Smooth muscle cell (in vitro differentiated cells): ENCODE measurements around the gene TNRC6C. TPM values are rescaled to one million over a fixed set of nuclear protein-coding genes. Genes with fewer than 3 reads are reported as not detected.
A peak's percentile ranks its signal among the peaks of the same experiment; 100 is the strongest.

ENCODE experiments used
- DNase-seq: peaks from one replicate; lab custom pipeline; 2025; ENCODE audit not compliant: unreplicated experiment; lab: John Stamatoyannopoulos, UW
- H2AFZ ChIP-seq: fragments of 200-600 bp; sonication (generic); 2 replicates; pipeline ENCODE4 v1.6.0; 2016; ENCODE audit warnings: antibody characterized with exemption, low read depth, mild to moderate bottlenecking
- H3F3A ChIP-seq: fragments of 200-600 bp; sonication (generic); 2 replicates; pipeline ENCODE4 v1.6.0; 2017; ENCODE audit warnings: antibody characterized with exemption, low read depth
- H3K27ac ChIP-seq: fragments of 200-600 bp; sonication (generic); 2 replicates; pipeline ENCODE4 v1.5.1; 2016; ENCODE audit warnings: low read depth, mild to moderate bottlenecking
- H3K27me3 ChIP-seq: fragments of 200-600 bp; sonication (generic); 2 replicates; pipeline ENCODE4 v1.6.1; 2016; ENCODE audit warnings: low read depth, mild to moderate bottlenecking
- H3K36me3 ChIP-seq: fragments of 200-600 bp; sonication (generic); 2 replicates; pipeline ENCODE4 v1.5.1; 2016; ENCODE audit warnings: low read depth
- H3K4me1 ChIP-seq: fragments of 200-600 bp; sonication (generic); 2 replicates; pipeline ENCODE4 v1.5.1; 2016; ENCODE audit warnings: low read depth
- H3K4me2 ChIP-seq: fragments of 200-600 bp; sonication (generic); 2 replicates; pipeline ENCODE4 v1.6.0; 2016; ENCODE audit warnings: mild to moderate bottlenecking
- H3K4me3 ChIP-seq: fragments of 200-600 bp; sonication (generic); 2 replicates; pipeline ENCODE4 v1.5.1; 2016; ENCODE audit warnings: mild to moderate bottlenecking
- H3K79me2 ChIP-seq: fragments of 200-600 bp; sonication (generic); 2 replicates; pipeline ENCODE4 v1.6.0; 2016; ENCODE audit warnings: low read depth, mild to moderate bottlenecking
- H3K9ac ChIP-seq: fragments of 200-600 bp; sonication (generic); 2 replicates; pipeline ENCODE4 v1.6.0; 2016; ENCODE audit warnings: low read depth
- H3K9me3 ChIP-seq: fragments of 200-600 bp; sonication (generic); replicated peaks from 2 replicates; pipeline ENCODE4 v1.5.1; 2016; ENCODE audit warnings: low read depth
- H4K20me1 ChIP-seq: fragments of 200-600 bp; sonication (generic); 2 replicates; pipeline ENCODE4 v1.6.0; 2016; ENCODE audit warnings: low read depth
- WGBS: methylation state at CpG from one replicate; pipeline ENCODE4 v1.1.7; 2016; ENCODE audit warnings: low lambda C conversion rate; 5-methylcytosine and 5-hydroxymethylcytosine counted together
- polyA plus RNA-seq: library from polyadenylated mRNA; unstranded; fragments of >200 nt; fragmentation: Nextera tagmentation; extraction: Ambion mirVana; gene quantifications from 2 replicates; pipeline ENCODE4 v1.2.1, GENCODE V29; 2016
- total RNA-seq: library from RNA; depleted of rRNA; stranded (reverse); fragments of >200 nt; gene quantifications from 2 replicates; pipeline ENCODE4 v1.2.3, GENCODE V29; 2014
- TF ChIP-seq, protein P1 (sequence below): fragments of 200-600 bp; sonication (generic); IDR thresholded peaks from 2 replicates; pipeline ENCODE4 v1.5.1; 2017; ENCODE audit warnings: borderline replicate concordance, mild to moderate bottlenecking, antibody characterized with exemption; ENCODE audit not compliant: insufficient read depth, poor library complexity, severe bottlenecking

TNRC6C gene
- total and polyA plus RNA-seq, 2 experiments from 2014 or later = 2.4 to 3.9 TPM

GRCh38 chr17:78010759-78011158 is 52.3 kb downstream of the TNRC6C start:
- Histone ChIP-seq H3K9me3 (no peaks in the 10 kb centered on the region), H3K4me3 (no peak overlapping the region), H3K9ac (no peak overlapping the region), H3K27ac (no peak overlapping the region), H2AFZ (no peak overlapping the region), H3F3A (no peaks in the 10 kb centered on the region), H3K36me3 (no peaks in the 10 kb centered on the region), H3K4me1 (no peaks in the 10 kb centered on the region), H3K27me3 (no peaks in the 10 kb centered on the region), H3K4me2 (no peak overlapping the region), H4K20me1 (no peaks in the 10 kb centered on the region), H3K79me2 (no peaks in the 10 kb centered on the region)
- TF ChIP-seq, protein P1, sequence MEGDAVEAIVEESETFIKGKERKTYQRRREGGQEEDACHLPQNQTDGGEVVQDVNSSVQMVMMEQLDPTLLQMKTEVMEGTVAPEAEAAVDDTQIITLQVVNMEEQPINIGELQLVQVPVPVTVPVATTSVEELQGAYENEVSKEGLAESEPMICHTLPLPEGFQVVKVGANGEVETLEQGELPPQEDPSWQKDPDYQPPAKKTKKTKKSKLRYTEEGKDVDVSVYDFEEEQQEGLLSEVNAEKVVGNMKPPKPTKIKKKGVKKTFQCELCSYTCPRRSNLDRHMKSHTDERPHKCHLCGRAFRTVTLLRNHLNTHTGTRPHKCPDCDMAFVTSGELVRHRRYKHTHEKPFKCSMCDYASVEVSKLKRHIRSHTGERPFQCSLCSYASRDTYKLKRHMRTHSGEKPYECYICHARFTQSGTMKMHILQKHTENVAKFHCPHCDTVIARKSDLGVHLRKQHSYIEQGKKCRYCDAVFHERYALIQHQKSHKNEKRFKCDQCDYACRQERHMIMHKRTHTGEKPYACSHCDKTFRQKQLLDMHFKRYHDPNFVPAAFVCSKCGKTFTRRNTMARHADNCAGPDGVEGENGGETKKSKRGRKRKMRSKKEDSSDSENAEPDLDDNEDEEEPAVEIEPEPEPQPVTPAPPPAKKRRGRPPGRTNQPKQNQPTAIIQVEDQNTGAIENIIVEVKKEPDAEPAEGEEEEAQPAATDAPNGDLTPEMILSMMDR = no peak
- no peak for DNase-seq
- WGBS = 95% methylated on average over 7 of the region's 7 CpGs

DNA sequence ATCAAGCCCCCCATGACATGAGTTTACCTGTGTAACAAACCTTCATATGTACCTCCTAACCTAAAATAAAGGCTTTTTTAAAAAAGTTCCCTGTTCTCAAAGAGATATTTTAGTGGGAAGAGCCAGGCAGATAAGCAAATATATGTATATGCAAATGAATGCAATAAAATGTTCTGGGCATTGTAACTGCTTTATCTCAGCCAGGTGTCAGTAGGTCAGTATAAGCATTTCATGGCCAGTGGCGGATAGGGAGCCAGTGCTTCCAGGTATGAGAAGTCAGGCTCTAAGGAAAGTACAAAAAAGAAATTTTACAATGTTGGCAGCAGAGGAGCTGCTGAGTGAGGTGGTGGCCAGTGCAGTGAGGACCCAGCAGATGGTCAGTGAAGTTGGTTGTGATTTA is 53.9 kb downstream of the TNRC6C start:
- WGBS = 100% methylated on average over 1 of the region's 1 CpG
- Histone ChIP-seq H3K9ac (no peak overlapping the region), H3K36me3 (no peaks in the 10 kb centered on the region), H2AFZ (no peak overlapping the region), H3K9me3 (no peaks in the 10 kb centered on the region), H3K4me1 (no peaks in the 10 kb centered on the region), H3K79me2 (no peaks in the 10 kb centered on the region), H4K20me1 (no peaks in the 10 kb centered on the region), H3K4me2 (no peak overlapping the region), H3K27ac (no peak overlapping the region), H3K27me3 (no peaks in the 10 kb centered on the region), H3F3A (no peaks in the 10 kb centered on the region), H3K4me3 (no peak overlapping the region)
- TF ChIP-seq, protein P1 = no peak
- DNase-seq = no peak

DNA sequence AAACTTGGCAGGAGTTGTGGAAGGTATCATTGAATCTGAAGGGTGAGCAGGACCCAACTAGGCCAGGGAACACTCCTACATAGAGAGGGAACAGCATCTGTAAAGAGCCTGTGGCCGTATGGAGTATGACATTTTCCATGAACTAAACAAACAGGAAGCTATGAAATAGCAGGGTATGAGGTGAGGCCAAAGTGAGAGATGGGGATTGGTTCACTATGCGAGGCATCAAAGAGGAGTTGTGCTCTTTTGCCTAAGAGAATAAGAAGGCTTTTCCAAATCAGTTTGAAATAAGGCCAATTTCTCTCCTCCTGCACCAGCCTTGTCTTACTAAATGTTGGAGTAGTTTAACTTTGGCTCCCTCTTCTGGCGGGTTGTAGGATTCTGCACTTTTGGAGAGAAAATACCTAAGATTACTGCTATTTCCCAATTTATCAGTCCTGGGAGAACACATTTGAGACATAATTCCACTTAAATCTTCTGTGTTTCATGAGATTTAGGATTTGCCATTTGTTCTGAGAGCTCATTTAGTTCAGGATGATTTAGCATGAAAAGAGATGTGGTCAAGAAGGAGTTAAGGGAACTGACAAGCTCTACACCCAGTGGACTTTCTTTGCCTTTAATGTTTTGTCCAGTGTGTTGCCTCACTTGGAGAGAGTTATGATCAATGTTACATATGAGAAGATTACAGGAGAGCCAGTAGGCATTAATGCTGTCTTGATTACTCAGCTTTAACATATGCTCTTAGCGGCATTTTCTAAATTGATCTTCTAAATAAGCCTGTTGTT is 55.4 kb downstream of the TNRC6C start:
- no peaks in the 10 kb centered on the region for H3K9me3 ChIP-seq
- no peaks in the 10 kb centered on the region for H3F3A ChIP-seq
- H4K20me1 ChIP-seq = no peaks in the 10 kb centered on the region
- no peak overlapping the region for H3K9ac ChIP-seq
- H3K4me2 ChIP-seq = no peak overlapping the region
- DNase-seq = no peak
- no peak overlapping the region for H3K4me3 ChIP-seq
- H3K79me2 ChIP-seq = no peaks in the 10 kb centered on the region
- 49% methylated on average over 4 of the region's 4 CpGs for WGBS
- no peaks in the 10 kb centered on the region for H3K27me3 ChIP-seq
- H3K27ac ChIP-seq = no peak overlapping the region
- H2AFZ ChIP-seq = no peak overlapping the region
- H3K4me1 ChIP-seq = no peaks in the 10 kb centered on the region
- H3K36me3 ChIP-seq = no peaks in the 10 kb centered on the region
- TF ChIP-seq, protein P1 = peak; percentile 90

DNA sequence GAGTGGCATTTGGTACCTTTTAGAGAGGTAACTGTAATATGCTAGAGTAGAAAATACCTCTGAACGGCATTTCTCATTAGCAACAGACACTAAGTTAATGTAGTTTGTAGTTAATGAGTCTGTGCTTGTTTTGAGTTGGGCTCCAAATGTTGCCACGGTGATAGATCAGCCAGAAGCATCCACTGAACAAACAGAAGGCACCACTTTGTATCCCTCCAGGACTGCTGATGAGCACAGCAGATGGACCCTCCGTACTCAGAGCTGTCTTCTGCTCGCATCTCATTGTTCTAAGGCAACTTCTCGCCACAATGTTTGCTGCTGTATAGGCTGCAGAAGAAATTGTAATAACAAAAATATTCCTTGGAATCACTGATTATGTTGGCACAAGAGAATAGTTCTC is 56.1 kb downstream of the TNRC6C start:
- Histone ChIP-seq H3K4me1 (no peaks in the 10 kb centered on the region), H3K27me3 (no peaks in the 10 kb centered on the region), H3F3A (no peaks in the 10 kb centered on the region), H3K9me3 (no peaks in the 10 kb centered on the region), H3K79me2 (no peaks in the 10 kb centered on the region), H4K20me1 (no peaks in the 10 kb centered on the region), H3K27ac (no peak overlapping the region), H3K36me3 (no peaks in the 10 kb centered on the region), H2AFZ (no peak overlapping the region), H3K4me3 (no peak overlapping the region), H3K4me2 (no peak overlapping the region), H3K9ac (no peak overlapping the region)
- no peak for DNase-seq
- TF ChIP-seq, protein P1 = no peak
- WGBS = 93% methylated on average over 5 of the region's 5 CpGs
